Measurements from ENCODE around the gene SAP30BP. TPM values are rescaled to one million over a fixed set of nuclear protein-coding genes. Genes with fewer than 3 reads are reported as not detected.
A peak's percentile ranks its signal among the peaks of the same experiment; 100 is the strongest.

Gene SAP30BP
- total and polyA plus RNA-seq, 2 donors, result 72.4 to 85.4 TPM

- Histone ChIP-seq H3K9me3 (ENCODE audit: control insufficient read depth in 2 of 2, insufficient read depth in 1 of 2, low read length in 1 of 2) (peaks cover 0 to 5% of the 10 kb centered on the region in 2 donors), H3K27ac (ENCODE audit: low read depth in 1 of 2, low read length in 1 of 2) (no peak overlapping the region), H3K4me3 (ENCODE audit: low read length in 2 of 2) (no peak overlapping the region), H3K4me1 (ENCODE audit: control insufficient read depth in 2 of 2, insufficient read depth in 2 of 2, low read length in 2 of 2) (peaks cover 0 to 7% of the 10 kb centered on the region in 2 donors), H3K36me3 (ENCODE audit: control insufficient read depth in 2 of 2, insufficient read depth in 2 of 2, low read length in 1 of 2) (peaks cover 39 to 41% of the 10 kb centered on the region in 2 donors), H3K27me3 (ENCODE audit: control insufficient read depth in 2 of 2, insufficient read depth in 1 of 2, low read length in 1 of 2) (no peaks in the 10 kb centered on the region)
- no peak for DNase-seq (ENCODE audit: low read depth in 6 of 9, low spot score in 9 of 9)
- 97% methylated on average over 5 of the region's 5 CpGs for WGBS
Measured at GRCh38 chr17:75652341-75652740, 14.8 kb upstream of the SAP30BP start.

DNA sequence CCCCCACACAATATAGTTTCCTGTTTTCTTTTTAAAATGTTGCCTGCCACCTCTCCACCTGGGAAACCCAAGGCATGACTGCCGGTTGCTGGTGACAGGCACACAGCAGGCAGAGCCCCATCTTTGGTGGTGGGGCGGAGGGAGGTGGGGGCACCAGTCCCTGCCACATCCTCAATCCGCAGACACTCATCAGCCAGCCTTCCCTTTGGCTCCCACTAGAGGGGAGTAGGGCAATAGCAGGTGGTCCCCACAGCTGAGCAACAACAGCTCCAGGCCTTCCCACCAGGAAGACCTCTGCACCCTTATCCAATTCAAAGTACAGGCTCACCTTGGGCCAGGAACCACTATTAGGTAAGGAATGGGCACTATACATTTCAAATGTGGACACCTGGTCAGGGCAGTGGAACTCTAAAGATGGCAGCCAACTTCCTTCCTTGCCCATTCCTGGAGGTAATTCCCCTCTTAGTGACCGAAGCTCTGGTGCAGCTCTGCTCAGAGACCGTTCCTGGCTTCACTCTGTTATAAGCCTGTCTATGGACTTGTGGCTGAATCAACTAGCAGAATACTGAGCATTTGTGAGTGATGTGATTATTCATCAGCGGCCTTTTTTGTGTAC, 14.1 kb upstream of the SAP30BP start:
- Histone ChIP-seq H3K36me3 (ENCODE audit: control insufficient read depth in 2 of 2, insufficient read depth in 2 of 2, low read length in 1 of 2) (peaks cover 37 to 42% of the 10 kb centered on the region in 2 donors), H3K4me1 (ENCODE audit: control insufficient read depth in 2 of 2, insufficient read depth in 2 of 2, low read length in 2 of 2) (peaks cover 0 to 7% of the 10 kb centered on the region in 2 donors), H3K27me3 (ENCODE audit: control insufficient read depth in 2 of 2, insufficient read depth in 1 of 2, low read length in 1 of 2) (no peaks in the 10 kb centered on the region), H3K4me3 (ENCODE audit: low read length in 2 of 2) (no peak overlapping the region), H3K9me3 (ENCODE audit: control insufficient read depth in 2 of 2, insufficient read depth in 1 of 2, low read length in 1 of 2) (peaks cover 0 to 5% of the 10 kb centered on the region in 2 donors), H3K27ac (ENCODE audit: low read depth in 1 of 2, low read length in 1 of 2) (no peak overlapping the region)
- peak in 7 of 9 donors; percentile 26 to 70 (median 47) for DNase-seq (ENCODE audit: low read depth in 6 of 9, low spot score in 9 of 9)
- WGBS, result 62% methylated on average over 6 of the region's 6 CpGs

DNA sequence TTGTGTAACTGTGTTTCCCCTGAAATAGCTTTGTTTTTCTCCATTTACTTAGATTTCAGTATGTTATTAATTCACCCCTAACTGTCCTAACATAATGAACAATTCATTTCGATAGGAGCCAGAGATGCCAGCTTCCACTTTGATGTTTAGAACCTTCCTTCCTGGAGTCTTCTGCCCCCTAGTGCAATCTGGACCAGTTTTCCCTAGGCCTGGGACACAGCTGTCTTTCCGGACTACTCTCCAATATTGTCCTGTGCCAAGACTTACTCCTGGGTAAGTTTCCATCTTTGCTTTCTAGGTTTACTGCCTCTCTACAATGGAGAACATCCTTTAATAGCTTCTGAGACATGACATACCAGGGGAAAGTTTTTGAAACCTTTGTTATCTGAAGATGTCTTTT, 13.0 kb upstream of the SAP30BP start:
- Histone ChIP-seq H3K36me3 (ENCODE audit: control insufficient read depth in 2 of 2, insufficient read depth in 2 of 2, low read length in 1 of 2) (peaks cover 37 to 44% of the 10 kb centered on the region in 2 donors), H3K9me3 (ENCODE audit: control insufficient read depth in 2 of 2, insufficient read depth in 1 of 2, low read length in 1 of 2) (peaks cover 0 to 5% of the 10 kb centered on the region in 2 donors), H3K27me3 (ENCODE audit: control insufficient read depth in 2 of 2, insufficient read depth in 1 of 2, low read length in 1 of 2) (no peaks in the 10 kb centered on the region), H3K4me3 (ENCODE audit: low read length in 2 of 2) (no peak overlapping the region), H3K27ac (ENCODE audit: low read depth in 1 of 2, low read length in 1 of 2) (no peak overlapping the region), H3K4me1 (ENCODE audit: control insufficient read depth in 2 of 2, insufficient read depth in 2 of 2, low read length in 2 of 2) (peaks cover 0 to 7% of the 10 kb centered on the region in 2 donors)
- 95% methylated on average over 2 of the region's 2 CpGs for WGBS
- no peak for DNase-seq (ENCODE audit: low read depth in 6 of 9, low spot score in 9 of 9)

DNA sequence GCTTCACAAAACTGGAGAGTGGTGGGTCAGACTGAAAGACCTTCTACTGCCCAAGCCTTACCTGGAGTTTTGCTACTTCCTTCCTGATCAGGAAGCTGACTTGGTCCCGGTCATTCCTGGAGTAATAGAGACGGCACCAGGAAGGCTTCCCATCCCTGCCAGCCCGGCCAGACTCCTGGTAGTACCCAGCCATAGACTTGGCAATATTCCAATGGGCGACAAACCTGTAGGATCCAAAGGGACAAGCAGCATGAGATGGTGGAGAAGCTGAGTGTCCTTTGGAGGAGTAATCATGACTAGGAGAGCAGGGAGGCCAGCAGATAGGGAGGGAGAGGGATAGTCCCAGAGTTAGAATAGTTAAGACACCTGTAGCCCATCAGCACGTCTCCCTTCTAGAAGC, 8.9 kb upstream of the SAP30BP start:
- peaks cover 36 to 43% of the 10 kb centered on the region in 2 donors for H3K36me3 ChIP-seq (ENCODE audit: control insufficient read depth in 2 of 2, insufficient read depth in 2 of 2, low read length in 1 of 2)
- no peaks in the 10 kb centered on the region for H3K4me1 ChIP-seq (ENCODE audit: control insufficient read depth in 2 of 2, insufficient read depth in 2 of 2, low read length in 2 of 2)
- 98% methylated on average over 5 of the region's 5 CpGs for WGBS
- no peak overlapping the region for H3K4me3 ChIP-seq (ENCODE audit: low read length in 2 of 2)
- DNase-seq (ENCODE audit: low read depth in 6 of 9, low spot score in 9 of 9), result no peak
- H3K27ac ChIP-seq (ENCODE audit: low read depth in 1 of 2, low read length in 1 of 2), result no peak overlapping the region
- no peaks in the 10 kb centered on the region for H3K9me3 ChIP-seq (ENCODE audit: control insufficient read depth in 2 of 2, insufficient read depth in 1 of 2, low read length in 1 of 2)
- H3K27me3 ChIP-seq (ENCODE audit: control insufficient read depth in 2 of 2, insufficient read depth in 1 of 2, low read length in 1 of 2), result no peaks in the 10 kb centered on the region

DNA sequence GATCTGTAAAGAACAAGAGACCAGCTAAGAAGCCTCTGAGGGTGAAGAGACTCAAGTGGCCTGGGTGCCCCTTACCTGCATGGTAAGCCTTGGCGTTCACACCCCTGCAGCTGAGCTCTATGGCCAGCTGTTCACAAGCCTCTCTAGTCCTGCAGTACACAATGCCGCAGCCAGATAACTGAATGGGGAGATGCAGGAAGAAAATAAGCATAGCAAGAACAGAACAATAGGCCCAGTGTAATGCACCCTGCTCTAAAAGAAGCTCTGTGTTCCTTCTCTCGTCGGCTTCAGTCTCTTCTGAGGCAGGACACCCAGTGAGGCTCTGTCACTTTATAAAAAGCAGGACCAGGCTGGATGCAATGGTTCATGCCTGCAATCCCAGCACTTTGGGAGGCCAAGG, 5.6 kb upstream of the SAP30BP start:
- H3K4me3 ChIP-seq (ENCODE audit: low read length in 2 of 2), result no peak overlapping the region
- DNase-seq (ENCODE audit: low read depth in 6 of 9, low spot score in 9 of 9), result no peak
- H3K27ac ChIP-seq (ENCODE audit: low read depth in 1 of 2, low read length in 1 of 2), result no peak overlapping the region
- WGBS, result 97% methylated on average over 4 of the region's 4 CpGs
- H3K27me3 ChIP-seq (ENCODE audit: control insufficient read depth in 2 of 2, insufficient read depth in 1 of 2, low read length in 1 of 2), result no peaks in the 10 kb centered on the region
- no peaks in the 10 kb centered on the region for H3K9me3 ChIP-seq (ENCODE audit: control insufficient read depth in 2 of 2, insufficient read depth in 1 of 2, low read length in 1 of 2)
- peaks cover 4 to 6% of the 10 kb centered on the region in 2 donors for H3K4me1 ChIP-seq (ENCODE audit: control insufficient read depth in 2 of 2, insufficient read depth in 2 of 2, low read length in 2 of 2)
- peaks cover 29 to 48% of the 10 kb centered on the region in 2 donors for H3K36me3 ChIP-seq (ENCODE audit: control insufficient read depth in 2 of 2, insufficient read depth in 2 of 2, low read length in 1 of 2)

- no peak for DNase-seq (ENCODE audit: low read depth in 6 of 9, low spot score in 9 of 9)
- no peak overlapping the region for H3K4me3 ChIP-seq (ENCODE audit: low read length in 2 of 2)
- H3K9me3 ChIP-seq (ENCODE audit: control insufficient read depth in 2 of 2, insufficient read depth in 1 of 2, low read length in 1 of 2), result no peaks in the 10 kb centered on the region
- WGBS, result over 99% methylated on average over 9 of the region's 9 CpGs
- peaks cover 7% of the 10 kb centered on the region in 2 donors for H3K4me1 ChIP-seq (ENCODE audit: control insufficient read depth in 2 of 2, insufficient read depth in 2 of 2, low read length in 2 of 2)
- H3K27me3 ChIP-seq (ENCODE audit: control insufficient read depth in 2 of 2, insufficient read depth in 1 of 2, low read length in 1 of 2), result no peaks in the 10 kb centered on the region
- peaks cover 21 to 40% of the 10 kb centered on the region in 2 donors for H3K36me3 ChIP-seq (ENCODE audit: control insufficient read depth in 2 of 2, insufficient read depth in 2 of 2, low read length in 1 of 2)
- H3K27ac ChIP-seq (ENCODE audit: low read depth in 1 of 2, low read length in 1 of 2), result no peak overlapping the region
Measured at GRCh38 chr17:75662511-75662910, 4.6 kb upstream of the SAP30BP start.

DNA sequence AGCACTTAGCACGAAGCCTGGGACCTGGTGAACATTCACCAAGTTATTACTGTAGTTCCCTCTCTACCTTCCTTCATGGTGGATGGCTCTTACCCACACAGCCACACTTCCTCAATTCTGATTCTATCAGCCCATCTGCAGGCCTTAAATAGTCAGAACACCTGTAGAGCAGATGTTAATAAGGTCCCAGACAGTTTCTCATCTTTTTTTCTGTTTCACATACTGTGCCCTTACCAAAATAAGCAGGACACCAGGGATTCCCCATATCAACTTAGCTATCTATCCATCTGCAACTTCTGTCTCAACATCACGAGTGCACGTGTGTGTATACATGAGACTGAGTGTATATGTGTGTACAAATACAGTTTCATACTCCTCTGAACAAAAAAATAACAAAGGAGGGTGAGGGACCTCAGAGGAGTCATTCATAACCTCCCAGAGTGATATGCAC, 3.0 kb upstream of the SAP30BP start:
- Histone ChIP-seq H3K9me3 (ENCODE audit: control insufficient read depth in 2 of 2, insufficient read depth in 1 of 2, low read length in 1 of 2) (no peaks in the 10 kb centered on the region), H3K4me1 (ENCODE audit: control insufficient read depth in 2 of 2, insufficient read depth in 2 of 2, low read length in 2 of 2) (peaks cover 14 to 18% of the 10 kb centered on the region in 2 donors), H3K27ac (ENCODE audit: low read depth in 1 of 2, low read length in 1 of 2) (no peak overlapping the region), H3K27me3 (ENCODE audit: control insufficient read depth in 2 of 2, insufficient read depth in 1 of 2, low read length in 1 of 2) (no peaks in the 10 kb centered on the region), H3K4me3 (ENCODE audit: low read length in 2 of 2) (no peak overlapping the region), H3K36me3 (ENCODE audit: control insufficient read depth in 2 of 2, insufficient read depth in 2 of 2, low read length in 1 of 2) (peaks cover 21 to 42% of the 10 kb centered on the region in 2 donors)
- no peak for DNase-seq (ENCODE audit: low read depth in 6 of 9, low spot score in 9 of 9)
- WGBS, result 80% methylated on average over 3 of the region's 3 CpGs

GRCh38 chr17:75665981-75666380, 1.2 kb upstream of the SAP30BP start:
- Histone ChIP-seq H3K4me3 (ENCODE audit: low read length in 2 of 2) (peak overlapping the region in 1 of 2 donors; percentile 98), H3K4me1 (ENCODE audit: control insufficient read depth in 2 of 2, insufficient read depth in 2 of 2, low read length in 2 of 2) (peaks cover 14 to 18% of the 10 kb centered on the region in 2 donors), H3K36me3 (ENCODE audit: control insufficient read depth in 2 of 2, insufficient read depth in 2 of 2, low read length in 1 of 2) (peaks cover 17 to 47% of the 10 kb centered on the region in 2 donors), H3K9me3 (ENCODE audit: control insufficient read depth in 2 of 2, insufficient read depth in 1 of 2, low read length in 1 of 2) (no peaks in the 10 kb centered on the region), H3K27me3 (ENCODE audit: control insufficient read depth in 2 of 2, insufficient read depth in 1 of 2, low read length in 1 of 2) (no peaks in the 10 kb centered on the region), H3K27ac (ENCODE audit: low read depth in 1 of 2, low read length in 1 of 2) (no peak overlapping the region)
- DNase-seq (ENCODE audit: low read depth in 6 of 9, low spot score in 9 of 9), result no peak
- WGBS, result 92% methylated on average over 10 of the region's 10 CpGs

DNA sequence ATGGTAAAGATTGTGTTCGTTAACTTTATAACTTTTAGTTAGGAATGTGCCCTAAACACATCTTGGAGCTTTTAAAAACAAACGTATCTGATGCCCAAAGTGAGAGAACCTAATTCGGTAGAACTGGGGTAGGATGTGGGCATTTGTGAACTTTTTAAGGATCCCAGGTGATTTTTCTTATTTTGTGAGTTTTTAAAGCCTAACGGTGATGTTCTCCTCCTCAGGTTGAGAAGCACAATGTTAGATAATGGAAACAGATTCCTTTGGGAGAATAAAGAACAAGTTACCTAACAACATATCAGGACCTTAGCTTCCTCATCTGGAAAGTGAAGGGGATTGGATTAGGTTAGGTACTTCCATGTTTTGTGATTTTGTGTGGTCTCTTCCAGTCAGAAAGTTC, 687 bp downstream of the SAP30BP start:
- Histone ChIP-seq H3K4me1 (ENCODE audit: control insufficient read depth in 2 of 2, insufficient read depth in 2 of 2, low read length in 2 of 2) (peaks cover 14 to 18% of the 10 kb centered on the region in 2 donors), H3K27me3 (ENCODE audit: control insufficient read depth in 2 of 2, insufficient read depth in 1 of 2, low read length in 1 of 2) (no peaks in the 10 kb centered on the region), H3K27ac (ENCODE audit: low read depth in 1 of 2, low read length in 1 of 2) (peak overlapping the region in 1 of 2 donors; percentile 71), H3K9me3 (ENCODE audit: control insufficient read depth in 2 of 2, insufficient read depth in 1 of 2, low read length in 1 of 2) (no peaks in the 10 kb centered on the region), H3K4me3 (ENCODE audit: low read length in 2 of 2) (peak overlapping the region; percentile 94 to 98), H3K36me3 (ENCODE audit: control insufficient read depth in 2 of 2, insufficient read depth in 2 of 2, low read length in 1 of 2) (peaks cover 20 to 51% of the 10 kb centered on the region in 2 donors)
- no peak for DNase-seq (ENCODE audit: low read depth in 6 of 9, low spot score in 9 of 9)
- WGBS, result 11% methylated on average over 4 of the region's 4 CpGs
